DOHH2 (cell line): Measurements from ENCODE around the gene MAGEA9B.
"Not testable (repeated sequence)": the region's sequence is repeated elsewhere in the genome, so short reads cannot be mapped to it uniquely, and the experiment has no call there.

Source experiments
- H3F3A ChIP-seq: fragments of 200-600 bp; sonication (generic), shearing (Covaris generic); 2 replicates; pipeline ENCODE4 v1.6.0; 2016; ENCODE audit warnings: antibody characterized with exemption, mild to moderate bottlenecking; ENCODE audit not compliant: control insufficient read depth, insufficient read depth
- H3K27ac ChIP-seq: fragments of 200-600 bp; sonication (generic); 2 replicates; pipeline ENCODE4 v1.5.1; 2014; ENCODE audit warnings: low read depth, mild to moderate bottlenecking, low read length, moderate library complexity
- H3K27me3 ChIP-seq: fragments of 200-600 bp; sonication (generic); 2 replicates; pipeline ENCODE4 v1.6.1; 2014; ENCODE audit warnings: mild to moderate bottlenecking, low read length, mixed read lengths; ENCODE audit not compliant: control insufficient read depth
- H3K36me3 ChIP-seq: fragments of 200-600 bp; sonication (generic); 2 replicates; pipeline ENCODE4 v1.6.1; 2014; ENCODE audit warnings: mild to moderate bottlenecking, low read length, moderate library complexity, mixed read lengths; ENCODE audit not compliant: control insufficient read depth
- H3K4me1 ChIP-seq: fragments of 200-600 bp; sonication (generic); 2 replicates; pipeline ENCODE4 v1.6.1; 2014; ENCODE audit warnings: mild to moderate bottlenecking, low read length, mixed read lengths; ENCODE audit not compliant: control insufficient read depth
- H3K4me2 ChIP-seq: fragments of 200-600 bp; sonication (generic); 2 replicates; pipeline ENCODE4 v1.6.0; 2014; ENCODE audit warnings: mild to moderate bottlenecking, low read length, moderate library complexity
- H3K4me3 ChIP-seq: fragments of 200-600 bp; sonication (generic); 2 replicates; pipeline ENCODE4 v1.5.1; 2014; ENCODE audit warnings: mild to moderate bottlenecking, low read length, mixed read lengths
- H3K79me2 ChIP-seq: fragments of 200-600 bp; sonication (generic); 2 replicates; pipeline ENCODE4 v1.6.1; 2014; ENCODE audit warnings: mild to moderate bottlenecking, low read length, mixed read lengths; ENCODE audit not compliant: control insufficient read depth
- H3K9me2 ChIP-seq: fragments of 200-600 bp; sonication (generic); replicated peaks from 2 replicates; pipeline ENCODE4 v1.6.1; 2014; ENCODE audit warnings: mild to moderate bottlenecking, low read length, mixed read lengths; ENCODE audit not compliant: control insufficient read depth
- H3K9me3 ChIP-seq: fragments of 200-600 bp; sonication (generic); 2 replicates; pipeline ENCODE4 v1.6.1; 2014; ENCODE audit warnings: antibody characterized with exemption, low read length, mixed read lengths; ENCODE audit not compliant: control insufficient read depth, insufficient read depth
- H4K20me1 ChIP-seq: fragments of 200-600 bp; sonication (generic); 2 replicates; pipeline ENCODE4 v1.6.0; 2014; ENCODE audit warnings: low read depth, mild to moderate bottlenecking, antibody characterized with exemption, low read length, moderate library complexity; ENCODE audit not compliant: control insufficient read depth, insufficient read depth

The MAGEA9B gene

DNA sequence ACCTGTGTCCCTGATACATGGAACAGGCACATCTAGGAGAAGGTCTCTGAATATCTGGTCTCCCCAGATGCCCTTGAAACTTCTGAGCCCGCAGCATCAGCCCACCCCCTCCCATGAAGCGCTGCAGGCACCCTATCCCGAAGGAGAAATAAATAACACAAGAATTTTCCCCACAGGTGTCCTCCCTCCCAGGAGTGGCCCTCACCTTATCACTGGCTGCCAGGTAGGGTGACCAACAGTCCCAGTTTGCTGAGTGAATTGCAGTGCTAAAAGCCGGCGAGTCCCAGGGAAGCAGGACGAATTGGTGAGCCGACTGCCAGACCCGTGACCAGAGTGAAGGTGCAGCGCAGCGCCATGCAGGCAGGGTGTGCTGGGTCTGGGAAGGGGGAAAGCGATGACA, 53.3 kb downstream of the MAGEA9B start:
- H3F3A ChIP-seq, H3K27ac ChIP-seq, H3K4me2 ChIP-seq, H3K9me3 ChIP-seq, H3K27me3 ChIP-seq, H3K79me2 ChIP-seq, H3K36me3 ChIP-seq, H3K4me3 ChIP-seq, H3K4me1 ChIP-seq, H3K9me2 ChIP-seq, H4K20me1 ChIP-seq: not testable (repeated sequence)

- not testable (repeated sequence) for H3K27ac ChIP-seq, H3K9me2 ChIP-seq, H3F3A ChIP-seq, H3K4me3 ChIP-seq, H3K79me2 ChIP-seq, H3K9me3 ChIP-seq, H3K36me3 ChIP-seq, H4K20me1 ChIP-seq, H3K4me2 ChIP-seq, H3K4me1 ChIP-seq, H3K27me3 ChIP-seq
Observed at GRCh38 chrX:149532868-149533267, 54.4 kb downstream of the MAGEA9B start.
